ENCODE results near the gene KANSL1L.

KANSL1L gene

GRCh38 chr2:209977386-209978239 is 193.6 kb downstream of the KANSL1L start:
- Mint-ChIP-seq H3K27ac (no peak overlapping the region), H3K4me1 (no peaks in the 10 kb centered on the region), H3K27me3 (ENCODE audit: low read depth, poor library complexity) (peaks cover 4% of the 10 kb centered on the region), H3K4me3 (no peak overlapping the region), H3K36me3 (ENCODE audit: low read depth) (no peaks in the 10 kb centered on the region), H3K9me3 (no peaks in the 10 kb centered on the region)
- DNase-seq: no peak
- TF ChIP-seq CTCF (IDR thresholded peaks at IDR 0.05): peak; percentile 35

GRCh38 chr2:209976698-209977385 is 194.4 kb downstream of the KANSL1L start:
- Mint-ChIP-seq H3K27ac (no peak overlapping the region), H3K9me3 (no peaks in the 10 kb centered on the region), H3K27me3 (ENCODE audit: low read depth, poor library complexity) (peaks cover 4% of the 10 kb centered on the region), H3K4me3 (no peak overlapping the region), H3K4me1 (no peaks in the 10 kb centered on the region), H3K36me3 (ENCODE audit: low read depth) (no peaks in the 10 kb centered on the region)
- DNase-seq: no peak
- no peak for TF ChIP-seq CTCF (IDR thresholded peaks at IDR 0.05)

GRCh38 chr2:209974576-209974975 is 196.6 kb downstream of the KANSL1L start:
- TF ChIP-seq CTCF (IDR thresholded peaks at IDR 0.05): no peak

GRCh38 chr2:209973328-209973727 is 197.9 kb downstream of the KANSL1L start:
- Mint-ChIP-seq H3K27ac (no peak overlapping the region), H3K27me3 (ENCODE audit: low read depth, poor library complexity) (peaks cover 9% of the 10 kb centered on the region), H3K9me3 (no peaks in the 10 kb centered on the region), H3K4me3 (no peak overlapping the region), H3K36me3 (ENCODE audit: low read depth) (no peaks in the 10 kb centered on the region), H3K4me1 (no peaks in the 10 kb centered on the region)
- DNase-seq: no peak
- no peak for TF ChIP-seq CTCF (IDR thresholded peaks at IDR 0.05)

More at GRCh38 chr2:209974576-209974975, 196.6 kb downstream of the KANSL1L start:
- H3K4me3 Mint-ChIP-seq: no peak overlapping the region
- no peak overlapping the region for H3K27ac Mint-ChIP-seq
- no peaks in the 10 kb centered on the region for H3K4me1 Mint-ChIP-seq
- H3K27me3 Mint-ChIP-seq (ENCODE audit: low read depth, poor library complexity): peaks cover 9% of the 10 kb centered on the region
- H3K36me3 Mint-ChIP-seq (ENCODE audit: low read depth): no peaks in the 10 kb centered on the region
- H3K9me3 Mint-ChIP-seq: no peaks in the 10 kb centered on the region
- no peak for DNase-seq

Measured in nephron progenitor cell (in vitro differentiated cells).